DND-41 (cell line): Measurements from ENCODE around the gene MYADML2.

Experiments
- ATAC-seq: fragments of 200-7000 bp; cut with Tn5 transposase; 3 replicates; pipeline ENCODE4 v1.9.1; 2021; ENCODE audit warnings: low read depth; ENCODE audit not compliant: insufficient read depth
- DNase-seq: peaks from one replicate; pipeline ENCODE4 v3.0.0-alpha.2; 2020
- H2AFZ ChIP-seq: 2 replicates; pipeline ENCODE4 v1.6.0; 2012; ENCODE audit warnings: low read depth, low read length
- H3K27ac ChIP-seq: 2 replicates; pipeline ENCODE4 v1.5.1; 2012; ENCODE audit warnings: low read length, inconsistent platforms
- H3K27me3 ChIP-seq: fragments of 200-600 bp; sonication (generic); 2 replicates; pipeline ENCODE4 v1.6.0; 2012; ENCODE audit warnings: low read length, mild to moderate bottlenecking, inconsistent platforms; ENCODE audit not compliant: insufficient read depth, poor library complexity
- H3K36me3 ChIP-seq: 2 replicates; pipeline ENCODE4 v1.5.1; 2012; ENCODE audit warnings: low read length, inconsistent platforms; ENCODE audit not compliant: insufficient read depth
- H3K4me1 ChIP-seq: 2 replicates; pipeline ENCODE4 v1.5.1; 2012; ENCODE audit warnings: mild to moderate bottlenecking, low read length; ENCODE audit not compliant: insufficient read depth
- H3K4me2 ChIP-seq: 2 replicates; pipeline ENCODE4 v1.6.0; 2012; ENCODE audit warnings: mild to moderate bottlenecking, moderate library complexity, low read length, inconsistent platforms; ENCODE audit not compliant: insufficient read depth
- H3K4me3 ChIP-seq, 2 experiments: fragments of 200-600 bp in 1 of 2; shearing (Covaris generic) in 1 of 2; 2 replicates each; pipeline ENCODE4 v1.5.1; 2012 to 2016; ENCODE audit warnings: inconsistent platforms in 2 of 2, low read length in 2 of 2, mild to moderate bottlenecking in 2 of 2, low read depth in 1 of 2, moderate library complexity in 1 of 2
- H3K79me2 ChIP-seq: 2 replicates; pipeline ENCODE4 v1.6.0; 2012; ENCODE audit warnings: low read length, inconsistent platforms; ENCODE audit not compliant: insufficient read depth
- H3K9ac ChIP-seq: 2 replicates; pipeline ENCODE4 v1.6.0; 2012; ENCODE audit warnings: low read depth, mild to moderate bottlenecking, inconsistent platforms, low read length, moderate library complexity
- H3K9me3 ChIP-seq: 2 replicates; pipeline ENCODE4 v1.5.1; 2012; ENCODE audit warnings: low read length, moderate library complexity, mild to moderate bottlenecking, inconsistent platforms; ENCODE audit not compliant: insufficient read depth, severe bottlenecking
- H4K20me1 ChIP-seq: 2 replicates; pipeline ENCODE4 v1.6.0; 2012; ENCODE audit warnings: low read length; ENCODE audit not compliant: insufficient read depth
- CTCF ChIP-seq: IDR thresholded peaks from 2 replicates; pipeline ENCODE4 v1.5.1; 2012; ENCODE audit warnings: borderline replicate concordance, low read length, moderate library complexity, mild to moderate bottlenecking; ENCODE audit not compliant: poor library complexity, severe bottlenecking; ENCODE audit errors: extremely low read depth
- EZH2 ChIP-seq: IDR thresholded peaks from 3 replicates; pipeline ENCODE4 v1.6.1; 2012; ENCODE audit warnings: borderline replicate concordance, low read depth, mild to moderate bottlenecking, moderate library complexity, low read length, inconsistent platforms; ENCODE audit not compliant: severe bottlenecking

MYADML2 gene

GRCh38 chr17:81952792-81953228, 5.8 kb upstream of the MYADML2 start:
- Histone ChIP-seq H3K36me3 (no peaks in the 10 kb centered on the region), H3K9ac (no peak overlapping the region), H3K79me2 (no peaks in the 10 kb centered on the region), H3K4me2 (no peak overlapping the region), H3K27ac (no peak overlapping the region), H4K20me1 (no peaks in the 10 kb centered on the region), H2AFZ (peak overlapping the region; percentile 26; the same call in 1 of the 2 replicates), H3K27me3 (no peaks in the 10 kb centered on the region), H3K4me3 (no peak overlapping the region), H3K9me3 (no peaks in the 10 kb centered on the region), H3K4me1 (peaks cover 9% of the 10 kb centered on the region)
- DNase-seq (no peak), ATAC-seq (no peak)
- TF ChIP-seq CTCF (no peak), EZH2 (no peak)

- H3K79me2 ChIP-seq, result no peaks in the 10 kb centered on the region
- TF ChIP-seq EZH2 (no peak), CTCF (no peak)
- H4K20me1 ChIP-seq, result no peaks in the 10 kb centered on the region
- H3K4me3 ChIP-seq, result no peak overlapping the region
- ATAC-seq, result peak; percentile 24; the same call in 1 of the 3 replicates
- H3K27me3 ChIP-seq, result no peaks in the 10 kb centered on the region
- H3K36me3 ChIP-seq, result no peaks in the 10 kb centered on the region
- no peak overlapping the region for H3K27ac ChIP-seq
- H3K9me3 ChIP-seq, result no peaks in the 10 kb centered on the region
- DNase-seq, result no peak
- H3K9ac ChIP-seq, result no peak overlapping the region
- H3K4me2 ChIP-seq, result no peak overlapping the region
- H3K4me1 ChIP-seq, result peaks cover 9% of the 10 kb centered on the region
- H2AFZ ChIP-seq, result no peak overlapping the region
Measured at GRCh38 chr17:81951785-81952684, 5.0 kb upstream of the MYADML2 start.

- Histone ChIP-seq H3K79me2 (no peaks in the 10 kb centered on the region), H2AFZ (no peak overlapping the region), H3K4me3 (no peak overlapping the region), H3K4me2 (no peak overlapping the region), H3K4me1 (peaks cover 9% of the 10 kb centered on the region), H3K9ac (no peak overlapping the region), H3K27ac (no peak overlapping the region), H3K27me3 (no peaks in the 10 kb centered on the region), H3K36me3 (no peaks in the 10 kb centered on the region), H4K20me1 (no peaks in the 10 kb centered on the region), H3K9me3 (no peaks in the 10 kb centered on the region)
- TF ChIP-seq CTCF, result no peak
- no peak for TF ChIP-seq EZH2
- no peak for ATAC-seq
- no peak for DNase-seq
Measured at GRCh38 chr17:81950501-81950900, 3.5 kb upstream of the MYADML2 start.
